Kidney (tissue), 14 donors: Measurements from ENCODE around the gene PTPRH. TPM values are rescaled to one million over a fixed set of nuclear protein-coding genes. Genes with fewer than 3 reads are reported as not detected.
"Not testable (repeated sequence)": the region's sequence is repeated elsewhere in the genome, so short reads cannot be mapped to it uniquely, and the experiment has no call there.

Experiments
- DNase-seq, 5 donors: peaks; one replicate each; pipeline ENCODE4 v3.0.0-alpha.2; 2013 to 2020
- FAIRE-seq: peaks from 2 replicates; lab custom pipeline; 2012; peaks lifted over from hg19 to GRCh38; lab: Jason Lieb, UNC
- H3K27ac ChIP-seq, 2 donors: one replicate each; pipeline ENCODE4 v1.7.0; 2013; ENCODE audit warnings: low read depth in 2 of 2, low read length in 2 of 2, inconsistent platforms in 1 of 2
- H3K27me3 ChIP-seq: one replicate; pipeline ENCODE4 v1.7.1; 2013; ENCODE audit warnings: low read length, inconsistent platforms; ENCODE audit not compliant: control insufficient read depth, insufficient read depth
- H3K36me3 ChIP-seq, 3 donors: one replicate each; pipeline versions ENCODE4 v1.7.0 to v1.7.1; 2013; ENCODE audit warnings: low read length in 3 of 3, control low read depth in 1 of 3, inconsistent platforms in 1 of 3; ENCODE audit not compliant: insufficient read depth in 3 of 3, control insufficient read depth in 2 of 3
- H3K4me1 ChIP-seq, 3 donors: one replicate each; pipeline versions ENCODE4 v1.7.0 to v1.7.1; 2013; ENCODE audit warnings: low read length in 3 of 3, inconsistent platforms in 1 of 3, low read depth in 1 of 3; ENCODE audit not compliant: control insufficient read depth in 2 of 3, insufficient read depth in 2 of 3
- H3K4me3 ChIP-seq, 3 donors: one replicate each; pipeline versions ENCODE4 v1.7.0 to v1.8.1; 2013; ENCODE audit warnings: low read length in 3 of 3, control low read depth in 1 of 3, inconsistent platforms in 1 of 3
- H3K9ac ChIP-seq, 3 donors: one replicate each; pipeline versions ENCODE4 v1.7.0 to v1.7.1; 2013; ENCODE audit warnings: low read length in 3 of 3, control low read depth in 1 of 3, inconsistent platforms in 1 of 3
- H3K9me3 ChIP-seq, 3 donors: one replicate each; pipeline versions ENCODE4 v1.7.0 to v1.7.1; 2013; ENCODE audit warnings: low read length in 3 of 3, control low read depth in 1 of 3, inconsistent platforms in 1 of 3; ENCODE audit not compliant: control insufficient read depth in 2 of 3, insufficient read depth in 1 of 3
- intact Hi-C: fragments of 100-400 bp; cut with DNase I; formaldehyde crosslinking; loops from one replicate; pipeline ENCODE4 v1.11.1; 2022
- polyA plus RNA-seq: library from polyadenylated mRNA; stranded (reverse); fragments of 350-450 nt; fragmentation: Illumina TruSeq; extraction: RNeasy Lipid Tissue Mini Kit (QIAGEN cat#74804); gene quantifications from one replicate; pipeline ENCODE4 v1.2.3, GENCODE V29; 2014; ENCODE audit warnings: low read depth, low replicate concordance; ENCODE audit not compliant: insufficient read depth
- total RNA-seq: library from RNA; stranded (reverse); fragmentation: NEBNext Ultra II Directional; extraction: Animal tissue kit (Norgen Biotek cat#: 25700); gene quantifications from one replicate; pipeline ENCODE4 v1.2.1, GENCODE V29; 2021
- TF ChIP-seq, protein P1 (sequence below): IDR thresholded peaks from 3 replicates; pipeline ENCODE4 v1.5.1; 2012; ENCODE audit warnings: mild to moderate bottlenecking, moderate library complexity, borderline replicate concordance; ENCODE audit not compliant: insufficient read depth; ENCODE audit errors: extremely low read depth
- donor health status: control.
- donor health status: control.
- donor health status: control.
- donor health status: control.
- donor health status: control.
- donor health status: DM: yes; HTN: yes; CAD: no.
- donor health status: Normal renal cell carcinoma (clear cell type).

Gene PTPRH
- total and polyA plus RNA-seq, 2 donors from 2014 or later, result 2.8 TPM; not detected in 1

DNA sequence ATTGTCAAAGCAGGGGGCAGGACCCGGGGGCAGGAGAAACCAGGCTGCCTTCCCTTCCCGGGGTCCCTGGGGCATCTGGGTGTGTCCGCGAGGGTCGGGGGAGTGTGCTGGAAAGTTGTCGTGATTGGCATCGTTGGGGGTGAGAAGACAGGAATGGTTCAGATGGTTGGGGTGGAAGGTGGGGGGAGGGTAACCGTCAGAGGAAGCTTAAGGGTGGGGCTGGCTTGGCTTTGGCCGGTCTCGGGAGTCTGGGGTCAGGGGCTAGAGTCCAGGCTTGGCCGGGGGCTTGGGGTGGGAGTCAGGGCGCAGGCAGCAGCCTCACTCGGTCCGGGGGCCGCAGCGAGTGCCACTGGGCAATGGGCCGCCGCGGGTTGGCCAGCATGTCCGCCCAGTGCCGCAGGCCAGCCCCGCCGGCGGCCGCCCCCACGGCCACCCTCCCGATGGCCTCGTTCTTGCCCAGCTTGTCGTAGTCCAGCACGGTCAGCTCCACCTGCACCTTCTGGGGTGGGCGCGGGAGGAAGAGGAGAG, 36.1 kb downstream of the PTPRH start:
- Histone ChIP-seq H3K27me3 (peaks cover 19% of the 10 kb centered on the region), H3K4me3 (no peak overlapping the region), H3K9ac (no peak overlapping the region), H3K4me1 (no peaks in the 10 kb centered on the region), H3K9me3 (no peaks in the 10 kb centered on the region), H3K27ac (no peak overlapping the region), H3K36me3 (no peaks in the 10 kb centered on the region)
- FAIRE-seq (no peak), DNase-seq (peak in 1 of 5 donors; percentile 67)
- TF ChIP-seq, protein P1, sequence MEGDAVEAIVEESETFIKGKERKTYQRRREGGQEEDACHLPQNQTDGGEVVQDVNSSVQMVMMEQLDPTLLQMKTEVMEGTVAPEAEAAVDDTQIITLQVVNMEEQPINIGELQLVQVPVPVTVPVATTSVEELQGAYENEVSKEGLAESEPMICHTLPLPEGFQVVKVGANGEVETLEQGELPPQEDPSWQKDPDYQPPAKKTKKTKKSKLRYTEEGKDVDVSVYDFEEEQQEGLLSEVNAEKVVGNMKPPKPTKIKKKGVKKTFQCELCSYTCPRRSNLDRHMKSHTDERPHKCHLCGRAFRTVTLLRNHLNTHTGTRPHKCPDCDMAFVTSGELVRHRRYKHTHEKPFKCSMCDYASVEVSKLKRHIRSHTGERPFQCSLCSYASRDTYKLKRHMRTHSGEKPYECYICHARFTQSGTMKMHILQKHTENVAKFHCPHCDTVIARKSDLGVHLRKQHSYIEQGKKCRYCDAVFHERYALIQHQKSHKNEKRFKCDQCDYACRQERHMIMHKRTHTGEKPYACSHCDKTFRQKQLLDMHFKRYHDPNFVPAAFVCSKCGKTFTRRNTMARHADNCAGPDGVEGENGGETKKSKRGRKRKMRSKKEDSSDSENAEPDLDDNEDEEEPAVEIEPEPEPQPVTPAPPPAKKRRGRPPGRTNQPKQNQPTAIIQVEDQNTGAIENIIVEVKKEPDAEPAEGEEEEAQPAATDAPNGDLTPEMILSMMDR, result no peak
- intact Hi-C loops, result no loop called here

DNA sequence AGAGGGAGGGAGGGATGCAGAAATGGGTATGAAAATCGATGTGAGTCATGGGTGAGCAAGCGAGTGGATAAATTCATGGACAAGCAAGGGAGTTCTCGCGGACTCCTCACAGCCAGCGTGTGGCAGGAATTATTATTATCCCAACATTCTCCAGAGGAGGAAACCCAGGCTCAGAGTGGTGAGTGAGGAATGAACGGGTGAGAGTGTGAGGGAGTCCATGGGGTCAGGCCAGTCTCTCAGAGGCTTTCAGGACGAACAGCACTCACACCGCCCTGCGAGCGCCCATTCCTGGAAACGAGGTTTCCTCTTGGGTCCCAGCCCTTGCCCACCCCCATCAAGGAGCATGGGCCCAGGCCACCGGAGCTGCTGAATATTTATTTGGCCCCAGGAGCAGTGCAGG, 36.6 kb downstream of the PTPRH start:
- H3K9me3 ChIP-seq, result no peaks in the 10 kb centered on the region
- no peaks in the 10 kb centered on the region for H3K36me3 ChIP-seq
- intact Hi-C loops, result no loop called here
- peaks cover 19% of the 10 kb centered on the region for H3K27me3 ChIP-seq
- no peak overlapping the region for H3K9ac ChIP-seq
- DNase-seq, result no peak
- no peak overlapping the region for H3K4me3 ChIP-seq
- H3K4me1 ChIP-seq, result no peaks in the 10 kb centered on the region
- H3K27ac ChIP-seq, result no peak overlapping the region
- FAIRE-seq, result no peak
- TF ChIP-seq, protein P1, result no peak

DNA sequence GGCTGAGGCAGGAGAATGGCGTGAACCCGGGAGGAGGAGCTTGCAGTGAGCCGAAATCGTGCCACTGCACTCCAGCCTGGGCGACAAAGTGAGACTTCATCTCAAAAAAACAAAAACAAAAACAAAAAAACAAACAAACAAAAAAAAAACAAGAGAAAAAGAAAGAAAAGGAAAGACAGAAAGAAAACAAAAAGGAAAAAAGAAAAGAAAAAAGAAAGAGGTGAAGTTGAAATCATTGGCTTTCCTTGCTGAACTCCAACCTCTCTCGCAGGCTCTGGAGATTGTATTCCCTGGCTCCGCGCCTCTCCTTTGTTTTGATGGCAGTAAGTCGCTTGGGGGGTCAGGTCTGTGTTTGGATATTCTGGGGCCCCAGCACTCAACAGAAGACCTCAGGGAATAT, 37.0 kb downstream of the PTPRH start:
- H3K4me3 ChIP-seq, intact Hi-C loops, H3K9me3 ChIP-seq, H3K4me1 ChIP-seq, H3K9ac ChIP-seq, DNase-seq, H3K36me3 ChIP-seq, H3K27ac ChIP-seq, FAIRE-seq: not testable (repeated sequence)
- H3K27me3 ChIP-seq, result peaks cover 19% of the 10 kb centered on the region

DNA sequence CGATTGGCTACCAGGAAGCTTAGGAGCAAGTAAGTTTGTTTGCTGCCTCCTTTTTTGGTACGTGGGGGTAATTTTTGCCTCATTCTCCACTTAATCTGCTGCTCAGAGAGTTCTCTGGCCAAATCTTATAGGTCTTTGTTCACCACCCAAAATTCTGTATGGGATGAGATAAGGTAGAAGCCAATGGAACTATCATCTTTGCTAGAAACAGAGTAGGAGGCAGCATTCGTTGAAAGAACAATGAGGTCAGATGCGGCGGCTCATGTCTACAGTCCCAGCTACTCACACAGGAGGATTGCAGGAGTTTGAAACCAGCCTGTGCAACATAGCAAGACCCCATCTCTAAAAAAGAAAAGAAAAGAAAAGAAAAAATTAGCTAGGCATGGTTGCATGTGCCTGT, 37.9 kb downstream of the PTPRH start:
- TF ChIP-seq, protein P1, result no peak
- no peak overlapping the region for H3K4me3 ChIP-seq
- no peak for FAIRE-seq
- DNase-seq, result no peak
- H3K9me3 ChIP-seq, result no peaks in the 10 kb centered on the region
- no peaks in the 10 kb centered on the region for H3K36me3 ChIP-seq
- peaks cover 17% of the 10 kb centered on the region for H3K27me3 ChIP-seq
- intact Hi-C loops, result no loop called here
- no peak overlapping the region for H3K9ac ChIP-seq
- no peak overlapping the region for H3K27ac ChIP-seq
- H3K4me1 ChIP-seq, result no peaks in the 10 kb centered on the region
